DMS153 (cell line): Measurements from ENCODE around the gene PPP2R2D.
A peak's percentile ranks its signal among the peaks of the same experiment; 100 is the strongest.

Experiments
- DNase-seq: peaks from one replicate; lab custom pipeline; 2025; lab: John Stamatoyannopoulos, UW

PPP2R2D gene

DNA sequence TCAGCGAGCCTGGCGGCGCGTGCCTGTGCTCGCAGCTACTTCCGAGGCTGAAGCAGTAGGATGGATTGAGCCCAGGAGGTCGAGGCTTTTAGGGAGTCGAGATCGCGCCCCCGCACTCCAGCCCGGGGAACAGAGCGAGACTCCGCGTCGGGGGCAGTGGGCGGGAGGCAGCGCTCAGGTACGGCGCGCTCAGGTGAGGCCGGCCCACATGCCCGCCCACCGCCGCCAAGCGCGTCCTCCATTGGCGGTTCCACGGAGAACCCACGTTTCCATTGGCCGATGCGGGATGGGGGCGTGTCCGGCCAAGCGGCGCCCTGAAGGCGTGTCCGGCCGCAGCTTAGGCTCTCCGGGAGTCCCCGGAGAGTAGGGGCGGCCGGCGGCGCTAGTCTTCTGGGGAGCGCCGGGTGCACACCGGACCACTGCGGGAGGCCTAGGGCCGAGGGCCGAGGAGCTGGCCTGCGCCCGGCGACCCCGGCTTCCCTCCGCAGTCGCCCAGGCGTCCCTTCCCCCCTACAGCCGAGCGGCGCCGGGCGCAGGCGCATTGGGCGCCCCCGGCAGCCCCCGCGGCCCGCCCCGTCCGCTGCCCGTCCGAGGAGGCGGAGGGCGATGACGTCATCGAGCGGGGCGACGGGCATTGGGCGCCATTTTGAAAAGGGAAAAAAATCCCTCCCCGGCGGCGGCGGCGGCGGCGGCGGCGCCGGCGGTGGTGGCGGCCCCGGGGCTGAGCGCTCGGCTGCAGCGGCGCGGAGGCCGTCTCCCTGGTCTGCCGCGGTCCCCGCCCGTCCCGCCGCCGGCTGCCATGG, at the start of gene PPP2R2D:
TSS of gene PPP2R2D (plus strand) at position 659 of the 803 bp plus-strand sequence. CDS start at position 800, 141 bp downstream.
- DNase-seq = peak; percentile 90

DNA sequence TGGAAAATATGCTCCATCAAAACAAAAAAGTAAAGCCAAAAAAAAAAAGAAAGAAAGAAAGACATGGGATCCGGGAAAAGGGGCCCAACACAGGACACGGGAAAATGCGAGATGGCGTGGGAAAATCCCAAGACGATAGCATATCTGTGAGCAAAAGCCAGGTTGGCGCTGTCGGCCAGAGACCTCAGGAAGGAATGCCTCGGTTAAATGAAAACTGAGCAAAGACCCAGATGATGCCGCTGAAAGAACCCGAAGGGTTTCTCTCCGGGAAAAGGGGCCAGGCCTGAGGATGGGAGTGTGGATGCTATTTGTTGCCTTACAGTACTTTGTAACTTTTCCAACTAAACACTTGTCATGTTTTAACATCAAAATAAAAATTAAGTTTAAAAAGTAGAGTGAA, 49.5 kb upstream of the PPP2R2D start:
- no peak for DNase-seq

DNA sequence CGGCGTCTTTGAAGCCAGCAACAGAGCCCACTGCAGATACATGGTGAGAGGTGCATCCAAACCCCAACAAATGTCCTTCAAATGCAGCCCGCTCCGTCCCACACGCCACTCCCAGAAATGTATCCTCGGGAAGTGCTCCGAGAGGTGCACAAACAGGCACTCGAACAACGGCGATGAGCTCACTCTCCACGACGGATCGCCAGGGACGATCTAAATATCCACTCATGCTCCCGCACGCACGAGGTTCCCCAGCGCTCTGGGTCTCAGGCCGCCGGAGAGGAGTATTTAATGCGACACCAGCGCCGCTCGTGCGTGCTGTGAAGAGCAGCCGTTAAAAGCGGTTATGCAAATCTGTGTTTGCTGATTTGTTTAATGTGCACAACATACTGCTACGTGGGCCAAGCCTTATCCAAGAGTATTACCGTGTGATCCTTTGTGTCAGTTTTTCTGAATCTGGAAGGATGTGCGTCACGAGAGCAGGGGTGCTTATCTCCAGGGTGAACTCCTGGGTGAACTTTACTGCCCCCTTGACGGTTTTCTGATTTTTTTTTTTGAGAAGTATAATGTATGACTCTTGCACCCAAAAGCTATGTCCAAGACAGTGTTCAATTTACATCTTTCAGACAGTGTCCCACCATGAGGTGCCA, 48.5 kb upstream of the PPP2R2D start:
- DNase-seq = no peak

DNA sequence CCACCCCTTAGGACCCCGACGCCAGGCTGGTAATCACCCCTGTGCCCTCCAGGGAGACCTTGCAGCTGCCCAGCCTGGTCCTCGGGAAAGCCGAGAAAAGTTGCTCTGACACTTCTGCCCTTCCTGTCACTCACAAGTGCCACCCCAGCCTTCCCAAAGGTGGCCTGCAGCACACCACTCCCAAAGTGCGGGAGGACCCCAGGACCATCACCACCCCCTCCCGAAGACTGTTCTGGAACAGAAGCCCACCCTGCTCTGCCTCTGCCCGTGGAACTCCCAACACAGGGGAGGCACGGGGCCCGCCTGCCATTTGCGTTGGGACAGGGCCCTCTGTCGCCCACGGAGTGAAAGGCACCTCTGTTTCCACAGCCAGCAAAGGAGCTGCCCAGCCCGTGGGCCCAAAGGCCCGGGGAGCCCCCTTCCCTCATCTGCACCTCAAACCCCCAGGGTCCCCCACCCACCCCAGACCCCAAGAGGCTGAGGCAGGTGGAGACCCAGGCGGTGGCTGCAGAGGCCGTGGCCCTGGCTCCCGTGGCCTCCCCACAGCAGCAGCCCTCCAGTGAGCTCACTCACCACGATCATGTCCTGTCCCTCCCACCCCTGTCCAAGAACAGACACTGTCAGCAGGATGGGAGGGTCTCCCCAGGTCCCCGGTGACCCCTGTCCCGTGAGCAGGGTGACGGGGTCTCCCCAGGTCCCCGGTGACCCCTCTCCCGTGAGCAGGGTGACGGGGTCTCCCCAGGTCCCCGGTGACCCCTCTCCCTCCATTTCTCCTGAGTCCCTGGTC, 47.8 kb upstream of the PPP2R2D start:
- no peak for DNase-seq

DNA sequence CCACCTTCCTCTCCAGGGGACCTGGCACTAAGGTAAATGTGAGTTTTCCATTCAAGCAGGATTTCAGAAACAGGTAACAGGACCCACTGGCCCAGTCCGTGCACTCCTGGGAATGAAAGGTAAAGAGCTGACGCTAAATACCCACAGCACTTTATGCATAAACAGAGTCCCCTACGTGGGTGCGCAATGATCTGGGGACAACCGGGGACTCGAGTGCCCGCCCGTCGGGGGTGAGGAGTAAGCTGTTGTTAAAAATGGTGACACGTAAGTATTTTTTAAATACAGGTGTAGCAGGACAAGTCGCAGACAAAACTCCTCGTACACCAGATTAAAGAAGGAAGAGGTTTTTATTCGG, 47.2 kb upstream of the PPP2R2D start:
- DNase-seq = no peak

DNA sequence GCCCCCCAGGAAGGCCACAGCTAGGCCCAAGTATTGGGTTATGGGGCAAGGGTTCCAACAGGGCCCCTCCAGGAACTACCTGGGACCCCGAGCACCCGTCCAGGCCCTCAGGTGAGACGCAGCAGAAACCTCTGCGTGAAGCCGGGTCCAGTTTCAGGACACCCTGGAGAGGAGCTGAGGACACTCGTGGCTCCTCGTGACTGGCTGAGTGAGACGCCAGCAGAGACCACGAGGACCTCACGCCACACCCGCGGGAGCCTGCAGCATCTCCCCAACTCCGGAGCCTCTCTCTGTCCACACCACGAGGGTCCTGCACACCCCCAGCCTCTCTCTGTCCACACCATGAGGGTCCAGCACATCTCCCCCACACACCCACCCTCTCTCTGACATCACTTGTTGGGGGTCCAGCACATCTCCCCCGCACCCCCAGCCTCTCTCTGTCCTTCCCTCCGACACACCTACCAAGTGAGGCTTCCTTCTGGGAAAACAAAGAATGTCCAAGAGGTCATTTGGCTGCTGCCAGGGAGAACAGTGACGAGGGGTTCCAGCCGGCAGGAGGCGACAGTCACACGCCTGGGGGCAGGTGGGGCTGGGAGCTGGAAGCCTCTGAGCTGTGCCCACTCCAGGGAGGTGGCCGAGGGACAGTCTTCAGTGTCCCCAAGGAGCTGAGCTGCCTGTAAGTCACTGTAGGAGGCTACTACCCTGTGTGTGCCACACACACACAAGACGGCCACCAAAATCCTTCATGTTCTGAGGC, 46.1 kb upstream of the PPP2R2D start:
- DNase-seq = no peak

DNA sequence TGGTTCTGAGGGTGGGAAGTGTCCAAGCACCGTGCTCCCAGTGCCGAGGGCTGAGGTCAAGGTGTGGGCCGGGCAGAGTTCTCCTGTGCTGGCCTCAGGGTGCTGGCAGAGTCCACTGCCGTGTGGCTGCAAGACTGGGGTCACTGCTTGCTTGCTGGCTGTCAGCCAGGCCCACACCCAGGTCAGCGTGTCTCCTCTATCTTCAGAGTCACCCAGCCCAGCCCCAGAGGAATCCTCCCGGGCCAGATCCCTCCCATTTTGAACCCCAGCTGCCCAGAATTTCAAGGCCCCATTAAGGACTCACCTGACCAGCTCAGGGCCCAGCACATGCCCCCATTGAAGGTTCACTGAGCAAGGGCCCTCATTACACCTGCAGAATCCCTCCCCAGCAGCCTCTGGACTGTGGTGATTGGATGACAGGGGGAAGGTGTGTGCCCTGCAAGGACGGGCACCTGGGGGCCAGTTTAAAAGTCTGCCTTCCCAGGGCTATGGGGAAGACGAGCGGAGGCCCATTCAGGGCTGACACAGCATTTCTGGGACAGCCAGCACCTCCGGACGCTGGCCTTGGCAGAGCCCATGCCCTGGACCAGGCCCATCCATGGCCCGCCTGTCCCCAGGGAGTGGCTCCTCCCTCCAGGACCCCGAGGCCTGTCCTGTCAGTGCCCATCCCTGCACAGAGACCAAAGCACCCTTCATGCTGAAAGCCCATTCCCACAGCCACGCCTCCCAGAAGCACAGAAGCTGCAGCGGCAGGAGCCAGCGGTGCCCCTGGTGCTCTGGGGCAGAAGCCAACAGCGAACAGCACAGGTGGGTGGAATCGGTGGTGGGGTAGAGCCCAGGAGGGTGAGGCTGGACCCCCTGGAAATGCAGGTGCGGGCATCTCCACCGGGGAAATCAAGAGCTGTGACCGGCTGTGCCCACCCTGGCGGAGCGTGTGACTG, 45.1 kb upstream of the PPP2R2D start:
- no peak for DNase-seq

DNA sequence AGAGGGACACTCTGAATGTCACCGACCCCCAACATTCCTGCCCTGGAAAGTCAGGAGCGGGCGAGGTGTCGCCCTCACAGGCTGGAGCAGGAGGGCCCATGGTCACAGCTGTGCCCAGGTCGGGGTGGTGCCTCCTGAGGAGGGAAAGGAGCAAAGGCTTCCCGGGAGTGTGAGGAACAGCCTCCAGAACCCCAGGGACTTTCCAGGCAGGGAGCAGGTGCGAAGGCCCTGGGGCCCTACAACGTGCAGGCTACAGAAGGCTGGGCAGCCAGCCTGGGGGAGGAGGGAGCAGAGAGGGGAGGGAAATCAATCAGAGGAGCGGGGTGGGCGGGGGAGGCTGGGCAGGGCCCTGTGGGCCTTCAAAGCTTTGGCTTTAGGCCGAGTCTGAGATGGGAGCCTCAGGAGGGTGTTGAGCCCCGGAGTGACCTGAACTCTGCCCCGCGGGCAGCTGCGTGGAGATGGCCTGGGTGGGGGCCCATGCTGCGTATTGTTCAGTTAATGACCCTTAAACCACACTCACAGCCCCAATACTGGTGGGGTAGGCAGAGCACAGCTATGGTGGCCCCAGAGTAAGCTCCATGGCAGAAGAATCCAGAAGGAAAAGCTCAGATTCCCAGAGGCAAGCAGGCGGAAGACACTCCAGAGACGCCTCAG, 44.2 kb upstream of the PPP2R2D start:
- no peak for DNase-seq

DNA sequence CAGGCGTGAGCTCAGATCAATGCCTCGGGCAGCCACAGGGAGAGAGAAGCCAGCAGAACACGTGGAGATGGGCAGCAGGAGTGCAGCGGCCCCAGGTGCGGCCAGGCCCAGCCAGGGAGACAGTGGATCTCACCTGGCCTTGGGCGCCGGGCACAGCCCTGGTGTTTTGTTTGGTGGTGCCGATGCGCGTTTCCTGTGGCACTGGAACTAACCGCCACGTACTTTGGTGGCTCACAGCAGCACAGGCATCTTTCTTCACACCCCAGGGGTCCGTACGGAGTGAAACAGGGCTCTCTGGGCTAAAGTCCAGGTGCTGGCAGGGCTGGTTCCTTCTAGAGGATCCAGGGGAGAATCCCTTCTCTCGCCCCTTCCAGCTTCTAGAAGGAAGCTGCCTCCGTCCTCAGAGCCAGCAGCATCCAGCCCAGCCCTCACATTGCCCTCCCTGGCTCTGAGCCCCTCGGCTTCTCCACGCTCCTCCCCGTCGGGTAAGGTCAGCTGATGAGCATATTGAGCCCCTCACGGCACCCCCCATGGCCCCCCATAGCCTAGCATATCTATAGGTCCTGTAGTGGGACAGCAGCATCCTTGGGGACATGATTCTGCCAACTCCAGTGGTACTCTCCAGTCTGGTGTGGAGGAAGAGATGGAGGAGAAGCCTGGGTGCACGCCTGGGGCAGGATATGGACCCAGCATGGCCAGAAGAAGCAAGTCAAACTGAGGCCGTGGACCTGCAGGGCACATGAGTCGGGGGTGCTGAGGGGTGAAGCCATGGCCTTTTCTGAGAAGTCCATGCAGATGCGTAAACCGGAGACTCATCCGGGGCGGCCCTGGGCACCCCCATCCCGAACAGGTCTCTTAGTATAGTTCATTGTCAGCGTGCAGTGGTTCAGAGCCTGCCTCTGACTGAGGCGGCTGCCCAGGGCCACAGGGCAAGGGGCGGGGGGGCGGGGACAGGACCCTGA, 43.4 kb upstream of the PPP2R2D start:
- no peak for DNase-seq

DNA sequence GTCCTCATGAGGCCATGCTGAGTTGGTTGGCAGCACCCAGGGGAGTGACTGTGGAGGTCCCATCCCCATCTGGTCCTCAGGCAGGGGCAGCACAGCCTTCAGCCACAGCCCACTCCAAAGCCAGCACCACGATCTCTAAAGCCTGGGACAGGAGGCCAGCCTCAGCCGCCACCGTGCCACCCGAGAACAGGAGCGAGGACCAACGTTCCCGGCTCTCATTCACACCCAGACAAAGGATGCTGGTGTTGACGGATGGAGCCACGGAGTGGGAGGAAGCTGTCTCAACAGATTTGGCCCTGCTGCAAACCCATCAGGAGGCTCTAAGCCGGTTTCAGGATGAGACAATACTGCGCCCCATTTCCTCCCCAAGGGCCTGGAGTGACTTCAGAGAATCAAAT, 42.7 kb upstream of the PPP2R2D start:
- DNase-seq = no peak

DNA sequence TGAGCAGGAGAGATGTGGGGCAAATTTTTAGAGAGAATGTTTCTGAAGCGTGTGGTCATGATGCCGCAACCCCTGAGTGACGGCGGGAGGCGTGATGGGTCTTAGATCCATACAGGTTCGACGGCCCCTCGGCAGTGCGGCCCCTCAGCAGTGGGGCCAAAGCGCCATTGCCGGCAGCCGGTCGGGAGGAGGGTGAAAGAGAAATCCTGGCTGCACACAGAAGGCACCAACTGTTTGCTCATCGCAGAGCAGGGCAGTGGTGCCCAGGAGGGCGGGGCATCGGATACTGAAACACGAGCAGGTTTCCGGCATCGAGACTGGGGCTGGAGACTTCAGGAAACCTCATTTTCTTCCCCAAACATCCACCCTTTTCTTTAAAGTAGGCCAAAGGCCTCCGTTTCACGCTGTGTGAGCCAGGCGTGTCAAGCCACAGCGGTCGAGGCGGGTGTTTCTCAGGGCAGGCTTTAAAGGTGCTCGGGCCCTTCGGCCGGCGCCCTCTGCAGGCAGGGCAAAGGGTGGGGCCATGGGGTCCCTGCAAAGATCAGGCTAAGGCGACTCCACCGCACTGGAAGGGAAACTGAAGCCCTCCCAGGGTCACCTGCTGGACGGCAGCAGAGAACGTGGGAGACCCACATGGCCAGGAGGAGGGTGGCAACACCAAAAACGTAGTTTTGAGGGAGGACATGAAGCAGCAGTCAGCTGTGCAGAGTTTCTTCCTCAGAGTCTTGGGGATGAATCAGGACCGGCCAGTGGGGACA, 42.0 kb upstream of the PPP2R2D start:
- no peak for DNase-seq

DNA sequence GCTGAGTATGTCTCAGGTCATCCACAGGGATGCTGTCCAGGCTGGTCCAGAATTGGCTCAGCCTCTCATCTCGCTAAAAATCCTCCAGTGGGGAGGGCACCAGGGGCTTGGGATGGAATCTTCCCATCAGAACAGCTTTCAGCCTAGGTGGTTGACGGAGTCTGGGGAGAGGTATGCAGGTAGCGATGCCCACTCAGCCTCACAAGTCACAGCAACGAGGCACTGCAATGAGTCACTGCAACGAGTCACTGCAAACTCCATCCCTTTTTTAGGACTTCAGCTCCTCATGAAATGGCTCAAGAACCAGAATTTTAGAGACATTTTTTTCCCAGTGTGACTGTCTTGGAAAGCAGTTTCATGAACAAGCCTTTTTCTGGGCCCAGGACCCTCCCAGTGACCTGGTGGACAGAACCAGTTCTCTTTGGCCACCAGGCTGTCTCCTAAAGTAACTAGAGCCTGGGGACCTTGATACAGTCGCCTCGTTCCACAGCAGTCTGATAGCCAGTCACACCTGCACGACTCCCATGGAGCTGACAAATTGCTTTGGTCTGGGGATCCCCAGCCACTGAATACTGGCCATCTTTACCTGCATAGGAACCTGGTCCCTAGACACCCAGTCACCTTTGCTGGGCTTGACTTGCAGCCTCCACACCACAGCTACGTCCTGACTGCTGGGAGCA, 41.3 kb upstream of the PPP2R2D start:
- no peak for DNase-seq

DNA sequence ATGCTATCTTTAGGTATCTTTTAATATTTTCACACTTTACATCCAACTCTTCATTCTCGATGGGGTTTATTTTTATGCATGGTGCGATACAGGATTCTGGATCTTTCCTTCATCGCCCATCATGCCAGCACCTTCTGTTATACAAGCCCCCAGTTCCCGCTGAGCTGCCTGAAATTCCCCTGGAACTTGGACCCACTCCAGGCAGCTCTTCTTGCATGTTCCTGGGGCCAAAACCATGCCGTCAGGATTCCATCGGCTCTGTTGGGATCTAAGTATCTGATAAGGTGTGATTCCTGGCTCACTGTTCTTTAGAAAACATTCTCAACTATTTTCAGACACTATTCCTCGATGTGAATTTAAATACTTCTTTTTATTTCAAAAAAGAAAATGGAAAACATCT, 40.5 kb upstream of the PPP2R2D start:
- DNase-seq = no peak

DNA sequence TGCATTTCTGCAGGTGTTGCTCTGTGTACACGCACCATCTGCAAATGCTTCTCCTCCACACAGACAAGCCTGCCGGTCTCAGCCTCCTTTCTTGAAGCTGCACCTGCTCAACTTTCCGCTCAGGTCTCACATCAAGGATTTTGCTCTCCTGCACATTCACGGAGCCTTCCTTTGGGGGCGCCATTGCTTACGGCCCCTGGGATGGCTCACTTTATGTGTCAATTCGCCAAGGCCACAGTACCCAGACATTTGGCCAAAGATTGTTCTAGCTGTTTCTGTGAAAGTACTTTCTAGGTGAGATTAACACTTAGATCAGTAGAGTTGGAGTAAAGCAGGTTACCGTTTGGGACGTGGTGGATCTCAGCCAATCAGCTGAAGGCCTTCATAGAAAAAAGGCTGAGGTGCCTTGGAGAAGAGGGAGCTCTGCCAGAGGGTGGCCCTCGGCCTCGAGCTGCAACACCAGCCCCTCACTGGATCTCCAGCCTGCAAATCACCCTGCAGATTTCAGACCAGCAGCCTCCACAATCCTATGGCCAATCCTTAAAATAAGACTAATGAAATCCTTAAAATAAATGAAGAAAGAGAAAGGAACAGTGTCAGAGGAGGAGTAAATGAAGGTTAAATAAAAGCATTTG, 39.9 kb upstream of the PPP2R2D start:
- DNase-seq = no peak

DNA sequence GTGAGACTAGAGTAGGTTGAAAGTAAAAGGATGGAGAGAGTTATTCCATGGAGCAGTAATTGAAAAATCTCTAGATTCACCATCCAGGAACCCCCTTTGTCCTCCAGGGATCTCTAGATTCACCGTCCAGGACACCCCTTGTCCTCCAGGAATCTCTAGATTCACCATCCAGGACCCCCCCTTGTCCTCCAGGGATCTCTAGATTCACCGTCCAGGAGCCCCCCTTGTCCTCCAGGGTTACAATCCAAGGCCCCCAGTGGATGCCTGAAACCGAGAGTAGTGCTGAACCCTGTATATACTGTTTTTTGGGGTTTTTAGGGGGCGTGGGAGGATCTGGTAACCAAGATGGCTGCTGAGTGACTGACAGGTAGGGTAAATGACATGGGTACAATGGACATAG, 38.3 kb upstream of the PPP2R2D start:
- no peak for DNase-seq

DNA sequence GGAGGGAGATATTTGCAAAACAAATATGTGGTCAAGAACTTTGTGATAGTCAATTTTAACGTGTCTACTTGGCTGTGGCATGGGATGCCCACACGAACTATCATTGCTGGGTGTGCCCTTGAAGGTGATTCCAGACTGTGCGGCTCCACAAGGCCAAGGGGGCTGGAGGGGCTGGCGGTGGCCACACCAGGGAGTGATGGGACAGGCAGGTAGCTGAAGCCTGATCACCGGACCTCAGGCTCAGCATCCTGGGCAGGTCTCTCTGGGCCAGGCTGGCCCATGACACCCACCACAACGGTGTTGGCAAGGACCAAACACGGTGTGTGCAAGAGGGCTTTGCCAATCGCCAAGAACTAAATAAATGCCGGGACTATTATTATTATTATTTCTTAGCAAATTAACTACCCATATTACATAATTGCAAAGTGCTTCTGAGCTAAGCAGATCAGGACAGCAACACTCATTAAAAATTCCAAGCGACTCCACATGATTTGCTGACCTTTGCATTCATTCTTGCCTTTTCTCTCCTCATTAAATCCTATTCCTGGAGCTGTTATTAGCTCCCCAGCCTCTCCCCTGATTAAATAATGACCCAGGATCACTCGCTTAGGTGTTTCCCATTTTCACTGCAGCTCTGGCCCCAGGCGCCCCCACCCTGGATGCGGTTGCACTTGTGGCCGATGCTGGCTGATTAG, 35.4 kb upstream of the PPP2R2D start:
- DNase-seq = no peak

DNA sequence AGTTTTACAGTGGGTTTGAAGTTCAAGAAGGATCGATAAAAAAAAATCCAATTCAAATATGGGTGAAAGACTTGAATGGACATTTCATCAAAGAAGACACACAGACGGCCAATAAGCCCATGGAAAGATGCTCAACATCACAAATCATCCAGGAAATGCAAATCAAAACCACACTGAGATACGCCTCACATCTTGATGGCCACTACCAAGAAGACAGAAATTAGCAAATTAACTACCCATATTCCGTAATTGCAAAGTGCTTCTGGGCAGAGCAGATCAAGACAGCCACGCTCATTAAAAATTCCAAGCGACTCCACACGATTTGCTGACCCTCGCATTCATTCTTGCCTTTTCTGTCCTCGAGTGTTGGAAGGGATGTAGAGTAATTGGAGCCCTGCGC, 34.1 kb upstream of the PPP2R2D start:
- DNase-seq = no peak
